ENCODE data around the gene TMEM219.

DNA sequence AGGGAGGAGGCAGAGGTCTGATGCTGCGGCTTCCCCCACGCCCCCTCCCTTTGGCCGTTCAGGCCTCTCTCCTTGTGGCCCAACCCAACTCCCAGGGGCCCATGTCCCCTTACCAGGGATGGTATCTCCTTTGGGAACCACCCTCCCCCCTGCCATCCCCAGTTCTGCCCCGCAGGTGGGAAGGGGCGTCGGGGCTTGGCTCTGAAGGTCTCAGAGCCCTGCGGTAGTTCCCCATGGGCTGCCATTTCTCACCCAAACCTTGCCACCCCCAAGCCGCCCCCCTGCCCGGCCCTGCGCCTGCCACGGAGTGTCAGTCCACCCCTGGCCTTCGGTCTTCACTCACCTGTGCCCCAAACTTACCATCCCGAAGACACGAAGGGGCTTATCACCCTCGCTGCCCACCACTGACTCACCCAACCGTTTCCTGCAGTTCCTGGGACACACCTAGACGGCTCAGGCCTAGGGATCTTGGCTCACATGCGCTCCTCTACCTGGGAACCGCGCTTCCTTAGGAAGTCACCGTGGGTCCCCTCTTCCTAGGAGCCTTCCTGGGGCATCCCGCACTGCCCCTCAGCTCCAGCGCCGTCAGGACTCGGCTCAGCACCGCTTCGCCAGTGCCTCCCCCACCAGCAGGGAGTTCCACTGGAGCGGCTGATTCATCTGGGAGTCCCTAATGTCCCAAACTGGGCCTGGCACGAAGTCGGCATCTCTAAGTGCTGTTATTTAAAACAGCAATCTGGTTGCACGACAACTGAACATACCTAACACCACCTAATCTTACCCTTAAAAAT, 50.0 kb downstream of the TMEM219 start:
- TF ChIP-seq, protein P1, sequence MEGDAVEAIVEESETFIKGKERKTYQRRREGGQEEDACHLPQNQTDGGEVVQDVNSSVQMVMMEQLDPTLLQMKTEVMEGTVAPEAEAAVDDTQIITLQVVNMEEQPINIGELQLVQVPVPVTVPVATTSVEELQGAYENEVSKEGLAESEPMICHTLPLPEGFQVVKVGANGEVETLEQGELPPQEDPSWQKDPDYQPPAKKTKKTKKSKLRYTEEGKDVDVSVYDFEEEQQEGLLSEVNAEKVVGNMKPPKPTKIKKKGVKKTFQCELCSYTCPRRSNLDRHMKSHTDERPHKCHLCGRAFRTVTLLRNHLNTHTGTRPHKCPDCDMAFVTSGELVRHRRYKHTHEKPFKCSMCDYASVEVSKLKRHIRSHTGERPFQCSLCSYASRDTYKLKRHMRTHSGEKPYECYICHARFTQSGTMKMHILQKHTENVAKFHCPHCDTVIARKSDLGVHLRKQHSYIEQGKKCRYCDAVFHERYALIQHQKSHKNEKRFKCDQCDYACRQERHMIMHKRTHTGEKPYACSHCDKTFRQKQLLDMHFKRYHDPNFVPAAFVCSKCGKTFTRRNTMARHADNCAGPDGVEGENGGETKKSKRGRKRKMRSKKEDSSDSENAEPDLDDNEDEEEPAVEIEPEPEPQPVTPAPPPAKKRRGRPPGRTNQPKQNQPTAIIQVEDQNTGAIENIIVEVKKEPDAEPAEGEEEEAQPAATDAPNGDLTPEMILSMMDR (IDR thresholded peaks at IDR 0.05): no peak
- no peak for TF ChIP-seq EP300 (IDR thresholded peaks at IDR 0.05)
- TF ChIP-seq POLR2A (IDR thresholded peaks at IDR 0.05): no peak
